ENCODE results near the gene HRH3.

Gene HRH3

DNA sequence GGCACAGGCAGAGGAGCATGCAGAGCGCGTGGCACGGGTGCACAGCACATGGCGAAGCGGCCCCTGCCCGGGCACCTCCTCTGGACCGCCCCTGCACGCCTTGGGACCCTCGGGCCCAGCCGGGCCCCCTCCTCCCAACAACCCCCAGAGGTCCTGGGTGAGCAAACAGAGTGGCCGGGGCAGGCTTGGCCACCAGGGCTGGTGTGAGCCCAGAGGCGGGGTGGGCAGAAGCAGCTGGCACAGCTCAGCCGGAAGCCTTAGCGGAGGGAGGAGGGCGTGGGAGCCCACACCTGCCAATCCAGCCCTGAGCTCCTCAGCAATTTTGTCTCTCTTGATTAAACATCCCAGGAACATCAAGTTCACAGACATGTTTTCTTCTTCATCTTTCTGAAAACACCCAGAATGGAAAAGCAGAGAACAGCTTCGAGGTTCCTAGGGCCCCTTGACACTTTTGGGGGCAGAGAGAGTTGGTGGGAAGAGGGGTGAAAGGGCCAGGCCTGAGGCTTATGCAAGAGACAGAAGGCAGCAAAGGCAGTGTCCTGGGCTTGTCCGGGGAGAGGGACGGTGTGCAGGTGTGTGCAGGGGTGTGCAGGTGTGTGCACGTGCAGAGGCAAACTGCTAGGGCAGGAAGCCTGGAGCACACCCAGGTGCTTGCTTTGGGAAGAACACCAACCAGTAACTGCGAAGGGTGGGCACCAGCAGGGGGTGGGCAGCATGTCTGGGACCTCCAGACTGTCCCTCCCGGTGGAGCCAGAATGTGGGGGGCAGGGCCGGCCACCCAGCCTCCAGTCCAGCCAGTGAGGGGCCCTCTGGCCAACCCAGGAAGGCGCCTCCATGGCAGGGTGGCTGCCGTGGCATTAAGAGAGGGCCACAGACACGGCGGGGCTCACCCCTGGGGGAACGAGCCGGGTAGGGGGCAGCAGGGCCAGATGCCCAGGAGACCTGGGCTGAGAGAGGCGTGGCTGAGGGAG lies 4.8 kb downstream of the HRH3 start:
- no peak for DNase-seq (ENCODE audit: low spot score)

- DNase-seq (ENCODE audit: low spot score), result no peak
Observed at GRCh38 chr20:62214067-62214466, 6.0 kb downstream of the HRH3 start.

DNA sequence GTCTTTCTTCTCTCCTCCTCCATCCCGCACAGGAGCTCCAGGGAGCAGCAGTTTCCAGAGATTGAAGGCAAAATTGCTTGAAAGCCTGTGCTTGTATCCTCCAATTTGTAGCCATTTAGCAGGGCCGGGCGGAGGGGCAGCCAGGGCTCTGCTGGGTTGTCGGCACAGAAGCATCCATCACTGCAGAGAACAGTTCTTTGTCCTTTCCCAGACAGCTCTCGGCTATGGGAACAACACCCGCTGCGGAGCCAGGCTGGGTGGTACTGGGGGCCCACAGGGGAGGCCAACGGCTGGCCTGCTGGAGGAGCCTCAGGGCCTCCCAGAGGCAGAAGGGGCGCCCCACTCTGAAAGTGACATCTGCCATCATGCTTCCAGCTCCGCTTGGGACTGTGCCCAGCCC lies 7.8 kb downstream of the HRH3 start:
- no peak for DNase-seq (ENCODE audit: low spot score)

DNA sequence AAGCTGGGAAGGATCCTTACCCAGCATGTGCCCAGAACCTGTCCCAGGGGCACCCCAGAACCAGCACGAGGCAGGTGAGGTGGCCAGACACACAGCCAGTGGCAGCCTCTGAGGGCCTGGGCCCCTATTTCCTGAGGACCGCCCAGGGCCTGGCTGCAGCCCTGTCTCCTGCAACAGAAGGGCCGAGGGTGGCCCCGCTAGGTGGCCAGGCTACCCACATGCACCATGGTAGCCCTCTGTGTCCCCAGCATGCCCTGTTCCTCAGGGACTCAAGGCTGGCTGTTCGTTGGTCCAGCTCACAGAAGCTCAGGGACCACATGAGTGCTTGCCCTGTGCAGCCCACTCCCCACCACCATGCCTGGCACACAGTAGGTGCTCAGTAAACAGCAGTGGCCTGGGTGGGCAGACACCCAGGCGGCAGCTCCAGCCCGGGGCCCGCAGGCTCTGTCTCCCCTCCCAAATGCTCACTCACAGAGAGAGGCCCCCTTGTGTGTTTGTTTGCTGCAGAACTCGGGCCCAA lies 8.2 kb downstream of the HRH3 start:
- no peak for DNase-seq (ENCODE audit: low spot score)

GRCh38 chr20:62211216-62211615 lies 8.9 kb downstream of the HRH3 start:
- no peak for DNase-seq (ENCODE audit: low spot score)

- no peak for DNase-seq (ENCODE audit: low spot score)
Observed at GRCh38 chr20:62210496-62210855, 9.6 kb downstream of the HRH3 start.

- no peak for DNase-seq (ENCODE audit: low spot score)
Observed at GRCh38 chr20:62209850-62210495, 10.1 kb downstream of the HRH3 start.

GRCh38 chr20:62208795-62209755 lies 11.0 kb downstream of the HRH3 start:
- DNase-seq (ENCODE audit: low spot score), result peak; percentile 49

DNA sequence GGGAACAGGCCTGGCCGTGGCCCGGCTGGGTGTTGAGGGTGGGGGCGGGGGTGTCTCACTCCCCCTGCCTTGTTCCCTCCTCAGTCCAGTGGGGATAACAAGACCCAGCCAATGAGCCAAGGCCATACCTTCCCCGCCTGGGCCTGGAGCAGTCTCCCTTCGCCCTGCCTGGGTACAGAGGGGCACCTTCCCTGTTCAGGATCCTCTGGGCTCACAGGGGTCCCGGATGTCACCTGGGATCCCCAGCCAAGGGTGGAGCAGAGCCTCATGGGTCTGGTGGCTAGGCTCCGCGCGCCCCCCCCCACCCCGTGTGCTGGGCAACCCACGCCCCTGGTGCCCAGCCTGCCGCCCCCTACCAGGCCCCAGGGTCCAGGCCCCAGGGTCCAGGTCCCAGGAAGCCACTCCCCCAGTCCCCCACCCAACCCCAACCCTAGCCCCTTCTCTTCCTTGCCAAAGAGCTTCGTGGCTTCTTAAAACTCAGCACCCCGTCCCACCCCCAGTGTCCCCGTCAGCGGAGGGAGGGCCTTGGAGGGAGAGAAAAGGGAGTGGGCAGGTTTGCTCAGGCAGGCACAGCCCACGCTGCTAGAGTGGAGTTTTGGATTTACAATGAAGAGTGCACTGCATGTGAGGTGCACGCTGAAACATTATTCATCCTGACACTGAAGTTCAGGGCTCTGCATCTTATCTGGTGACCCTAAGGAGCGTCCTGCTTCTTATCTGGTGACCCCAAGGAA lies 11.8 kb downstream of the HRH3 start:
- no peak for DNase-seq (ENCODE audit: low spot score)

- DNase-seq (ENCODE audit: low spot score), result no peak
Observed at GRCh38 chr20:62206388-62206775, 13.7 kb downstream of the HRH3 start.

DNA sequence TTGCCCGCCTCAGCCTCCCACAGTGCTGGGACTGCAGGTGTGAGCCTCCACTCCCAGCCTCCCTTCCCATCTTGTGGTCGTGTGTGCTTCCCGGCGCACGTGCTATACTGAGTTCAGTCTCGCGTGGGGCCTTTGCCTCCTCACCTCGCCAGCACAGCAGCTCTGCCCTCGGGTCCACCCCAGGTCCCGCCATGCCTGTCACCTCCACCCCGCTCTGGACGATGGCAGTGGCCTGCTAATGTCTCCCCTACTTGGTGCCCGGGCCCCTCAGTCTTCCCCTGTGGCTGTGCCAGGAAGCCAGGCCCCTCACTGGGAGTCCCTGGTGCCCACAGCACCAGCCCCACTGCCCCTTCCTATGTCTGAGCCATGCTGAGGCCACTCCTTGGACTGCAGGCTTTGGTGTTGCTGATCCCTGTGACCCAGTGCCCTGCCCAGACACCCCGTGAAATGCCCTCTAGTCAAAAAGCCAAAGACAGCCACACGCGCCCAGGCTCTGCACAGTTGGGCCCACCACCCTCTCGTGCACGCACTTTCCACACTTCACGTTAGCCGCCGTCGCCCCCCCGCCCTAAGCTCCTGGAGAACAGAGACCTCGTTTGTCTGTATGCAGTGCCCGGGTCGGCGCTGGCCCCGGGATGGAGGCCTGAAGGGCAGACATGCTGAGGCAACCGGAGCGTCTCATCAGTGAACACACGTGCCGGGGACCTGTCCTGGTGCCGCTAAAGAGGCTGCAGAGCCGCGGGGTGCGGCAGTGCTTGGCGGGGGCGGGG lies 14.3 kb downstream of the HRH3 start:
- DNase-seq (ENCODE audit: low spot score), result no peak

GRCh38 chr20:62203378-62204030 lies 16.6 kb downstream of the HRH3 start:
- no peak for DNase-seq (ENCODE audit: low spot score)

GRCh38 chr20:62202676-62203377 lies 17.3 kb downstream of the HRH3 start:
- no peak for DNase-seq (ENCODE audit: low spot score)

GRCh38 chr20:62202083-62202395 lies 18.0 kb downstream of the HRH3 start:
- no peak for DNase-seq (ENCODE audit: low spot score)

DNA sequence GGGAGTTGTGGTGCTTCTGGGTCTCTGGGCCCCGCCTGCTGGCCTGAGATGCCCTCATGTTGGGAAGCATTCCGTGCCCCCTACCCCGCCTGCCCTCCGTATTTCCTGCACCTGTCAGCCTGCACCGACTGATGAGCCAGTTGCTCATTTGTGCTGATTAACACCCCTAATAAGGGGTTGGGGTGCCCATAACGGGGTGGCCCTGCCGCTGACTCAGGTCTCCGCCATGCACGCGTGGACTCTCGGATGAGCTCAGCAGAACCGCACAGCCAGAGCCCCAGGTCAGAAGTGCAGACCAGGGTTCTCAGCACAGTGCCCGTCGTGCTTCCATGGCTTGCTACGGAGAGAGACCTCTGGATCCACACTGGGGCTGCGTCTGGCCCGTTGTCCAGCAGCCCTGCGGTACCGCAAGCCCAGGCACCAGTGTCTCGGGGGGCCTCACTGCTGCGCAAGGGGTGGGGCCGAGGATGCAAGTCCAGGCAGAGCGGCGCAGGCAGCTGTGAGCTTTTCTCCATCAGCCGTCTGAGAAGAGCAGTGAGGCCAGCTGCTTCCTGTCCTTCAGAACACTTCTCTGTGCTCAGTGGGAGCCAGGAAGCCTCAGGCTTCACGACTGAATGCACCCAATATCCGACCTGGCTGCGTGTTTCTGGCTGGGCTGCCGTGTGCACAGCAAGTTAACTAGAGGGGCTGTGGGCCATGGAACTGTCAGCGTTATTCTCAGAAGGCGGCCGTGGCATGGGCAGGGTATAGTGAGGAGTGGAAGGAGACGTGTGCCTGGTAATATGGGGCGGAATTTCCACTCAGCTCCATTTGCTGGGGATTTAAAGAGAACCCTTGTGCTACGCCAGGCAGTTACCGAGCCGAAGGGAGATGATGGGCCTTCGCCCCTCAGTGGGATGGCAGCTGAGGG lies 18.6 kb downstream of the HRH3 start:
- no peak for DNase-seq (ENCODE audit: low spot score)

- no peak for DNase-seq (ENCODE audit: low spot score)
Observed at GRCh38 chr20:62200491-62201172, 19.4 kb downstream of the HRH3 start.

DNA sequence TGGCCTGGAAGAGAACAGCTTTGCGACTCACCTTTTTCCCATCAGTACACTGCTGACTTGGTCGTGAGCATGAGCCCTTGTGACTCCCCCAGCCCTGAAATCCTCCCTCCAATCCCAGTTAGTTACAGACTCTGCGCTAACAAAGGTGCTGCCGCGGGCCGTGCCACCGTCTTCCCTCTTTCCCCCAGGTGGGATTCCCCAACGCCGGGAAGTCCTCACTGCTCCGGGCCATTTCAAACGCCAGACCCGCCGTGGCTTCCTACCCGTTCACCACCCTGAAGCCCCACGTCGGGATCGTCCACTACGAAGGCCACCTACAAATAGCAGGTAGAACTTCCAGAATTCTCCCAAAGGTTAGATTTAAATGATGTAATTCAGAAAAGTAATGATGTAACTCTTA lies 21.1 kb downstream of the HRH3 start:
- DNase-seq (ENCODE audit: low spot score), result no peak

DNA sequence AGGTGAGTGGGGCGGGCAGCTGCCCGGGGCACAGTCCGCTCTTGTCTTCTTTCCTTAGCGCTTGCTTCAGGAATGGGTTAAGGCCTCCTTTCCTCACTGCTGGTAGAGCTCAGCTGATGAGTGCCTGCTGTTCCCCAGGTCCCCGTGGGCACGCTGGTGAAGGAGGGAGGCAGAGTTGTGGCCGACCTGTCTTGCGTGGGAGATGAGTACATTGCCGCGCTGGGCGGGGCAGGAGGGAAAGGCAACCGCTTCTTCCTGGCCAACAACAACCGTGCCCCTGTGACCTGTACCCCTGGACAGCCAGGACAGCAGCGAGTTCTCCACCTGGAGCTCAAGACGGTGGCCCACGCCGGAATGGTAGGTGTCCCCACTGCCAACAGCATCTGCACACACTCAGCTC lies 21.6 kb downstream of the HRH3 start:
- no peak for DNase-seq (ENCODE audit: low spot score)

Measured in AG20443 (cell line).